Right lobe of liver (tissue), 6 donors: ENCODE data around the gene WASF3. TPM values are rescaled to one million over a fixed set of nuclear protein-coding genes. Genes with fewer than 3 reads are reported as not detected.

Experiments used
- ATAC-seq, 4 donors: fragments of 200-7000 bp; cut with Tn5 transposase; one replicate each; pipeline ENCODE4 v1.9.1; 2020; ENCODE audit warnings: mild to moderate bottlenecking in 4 of 4, moderate library complexity in 4 of 4
- DNase-seq, 3 donors: peaks; one replicate each; pipeline ENCODE4 v3.0.0-alpha.2; 2020
- H3K27ac ChIP-seq, 3 donors: fragments of 200-600 bp; one replicate each; pipeline ENCODE4 v1.8.0; 2022
- H3K27me3 ChIP-seq, 2 donors: fragments of 200-600 bp; one replicate each; pipeline ENCODE4 v1.8.0; 2022
- H3K36me3 ChIP-seq, 4 donors: fragments of 200-600 bp; sonication (generic) in 1 of 4; one replicate each; pipeline versions ENCODE4 v1.5.1 to v1.8.0; 2017 to 2022; ENCODE audit warnings: control low read depth in 1 of 4
- H3K4me1 ChIP-seq, 4 donors: fragments of 200-600 bp; sonication (generic) in 1 of 4; one replicate each; pipeline versions ENCODE4 v1.5.1 to v1.8.0; 2017 to 2022; ENCODE audit warnings: control low read depth in 1 of 4
- H3K4me3 ChIP-seq, 3 donors: fragments of 200-600 bp; one replicate each; pipeline ENCODE4 v1.8.0; 2022
- H3K9me3 ChIP-seq, 4 donors: fragments of 200-600 bp; sonication (generic) in 1 of 4; one replicate each; pipeline versions ENCODE4 v1.5.1 to v1.8.0; 2017 to 2022; ENCODE audit warnings: control low read depth in 1 of 4
- CTCF ChIP-seq, 4 donors: fragments of 200-600 bp in 3 of 4; fragments of 450-650 bp in 1 of 4; IDR thresholded peaks; one replicate each; pipeline versions ENCODE4 v1.5.1 to v1.8.0; 2016 to 2022; ENCODE audit warnings: antibody characterized with exemption in 4 of 4, mild to moderate bottlenecking in 2 of 4
- POLR2A ChIP-seq: fragments of 450-650 bp; IDR thresholded peaks from one replicate; pipeline ENCODE4 v1.6.1; 2017; ENCODE audit warnings: antibody characterized with exemption, mild to moderate bottlenecking
- WGBS: methylation state at CpG from one replicate; pipeline ENCODE4 v1.1.6; 2018; ENCODE audit warnings: low coverage, low lambda C conversion rate; ENCODE audit not compliant: insufficient coverage; ENCODE audit errors: missing lambda C conversion rate; 5-methylcytosine and 5-hydroxymethylcytosine counted together
- intact Hi-C, 2 donors: fragments of 100-400 bp; cut with DNase I; formaldehyde crosslinking; loops; one replicate each; pipeline versions ENCODE4 v1.11.2 to v1.14.1; 2022
- long read RNA-seq: library from polyadenylated mRNA; unstranded; transcript quantifications from one replicate; pipeline ENCODE4 v2.0.0, GENCODE V29; 2019
- total RNA-seq, 6 experiments: library from RNA; depleted of rRNA in 2 of 6; stranded (reverse); fragments of >200 nt in 2 of 6; fragmentation: NEBNext Ultra II Directional in 3 of 6; extraction: Animal tissue kit (Norgen Biotek cat#: 25700) in 3 of 6; gene quantifications; one replicate each; pipeline versions ENCODE4 v1.1.0 to v1.2.4, GENCODE V29; 2016 to 2023
- donor health status: DM: no; HTN: yes; CAD: no.
- donor health status: DM: no; HTN: no; CAD: no.
- donor health status: DM: no; HTN: no; CAD: no.
- donor health status: DM: no; HTN: yes; CAD: no.
- donor health status: DM: no; HTN: yes; CAD: no.

Gene WASF3
- total RNA-seq: 10 to 100 TPM in 2 of 6 experiments, 1 to 10 TPM in 4; 5.8 to 14.5 (median 8.3) TPM
- long read RNA-seq, partial matches to known transcripts: 0 of 1 reads
- long read RNA-seq, other reads (novel, unspliced or antisense): 1 of 1 reads

- peak within 1 kb of the TSS in 2 of 3 donors; percentile 48 to 65 for H3K27ac ChIP-seq
- DNase-seq (peak; percentile 94 to 95 (median 95)), ATAC-seq (peak; percentile 98 to 99 (median 99))
- TF ChIP-seq CTCF (IDR thresholded peaks at IDR 0.05) (no peak), POLR2A (peak; percentile 59)
- H3K9me3 ChIP-seq: no peaks in the 10 kb centered on the region
- peak within 1 kb of the TSS; percentile 62 to 71 (median 65) for H3K4me3 ChIP-seq
- H3K27me3 ChIP-seq: no peaks in the 10 kb centered on the region
- no peaks in the 10 kb centered on the region for H3K36me3 ChIP-seq
- WGBS: 0% methylated on average over 1 of the region's 94 CpGs
- intact Hi-C loops: no loop called here
- peaks cover 0 to 5% (median 0%) of the 10 kb centered on the region in 4 donors for H3K4me1 ChIP-seq
These were observed at the start of gene WASF3 for GRCh38 chr13:26557393-26558073. WASF3 (plus strand) TSS chr13:26557683; CDS start chr13:26642271, 84,588 bp downstream.

GRCh38 chr13:26508885-26509284 lies 48.6 kb upstream of the WASF3 start:
- Histone ChIP-seq H3K27ac (no peak overlapping the region), H3K4me1 (no peaks in the 10 kb centered on the region), H3K9me3 (no peaks in the 10 kb centered on the region), H3K4me3 (no peak overlapping the region), H3K36me3 (no peaks in the 10 kb centered on the region), H3K27me3 (no peaks in the 10 kb centered on the region)
- intact Hi-C loops: no loop called here
- WGBS: 56% methylated on average over 4 of the region's 4 CpGs
- TF ChIP-seq CTCF (IDR thresholded peaks at IDR 0.05) (no peak), POLR2A (no peak)
- DNase-seq (peak in 1 of 3 donors; percentile 39), ATAC-seq (peak in 2 of 4 donors; percentile 52 to 72)

GRCh38 chr13:26509491-26509890 lies 48.0 kb upstream of the WASF3 start:
- DNase-seq (no peak), ATAC-seq (no peak)
- H3K36me3 ChIP-seq: no peaks in the 10 kb centered on the region
- no peak overlapping the region for H3K4me3 ChIP-seq
- no peaks in the 10 kb centered on the region for H3K9me3 ChIP-seq
- TF ChIP-seq POLR2A: no peak
- no peak for TF ChIP-seq CTCF (IDR thresholded peaks at IDR 0.05)
- H3K27ac ChIP-seq: no peak overlapping the region
- H3K4me1 ChIP-seq: no peaks in the 10 kb centered on the region
- no peaks in the 10 kb centered on the region for H3K27me3 ChIP-seq
- intact Hi-C loops: no loop called here
- WGBS: 80% methylated on average over 10 of the region's 10 CpGs

GRCh38 chr13:26513931-26514330 lies 43.6 kb upstream of the WASF3 start:
- TF ChIP-seq POLR2A: no peak
- TF ChIP-seq CTCF (IDR thresholded peaks at IDR 0.05): no peak
- no peaks in the 10 kb centered on the region for H3K36me3 ChIP-seq
- H3K27me3 ChIP-seq: no peaks in the 10 kb centered on the region
- 37% methylated on average over 6 of the region's 6 CpGs for WGBS
- no peaks in the 10 kb centered on the region for H3K4me1 ChIP-seq
- no peak overlapping the region for H3K4me3 ChIP-seq
- no peaks in the 10 kb centered on the region for H3K9me3 ChIP-seq
- no peak overlapping the region for H3K27ac ChIP-seq
- intact Hi-C loops: no loop called here
- ATAC-seq (no peak), DNase-seq (no peak)
